ENCODE measurements around the gene CCDC141.
"Not testable (repeated sequence)": the region's sequence is repeated elsewhere in the genome, so short reads cannot be mapped to it uniquely, and the experiment has no call there.

The CCDC141 gene

DNA sequence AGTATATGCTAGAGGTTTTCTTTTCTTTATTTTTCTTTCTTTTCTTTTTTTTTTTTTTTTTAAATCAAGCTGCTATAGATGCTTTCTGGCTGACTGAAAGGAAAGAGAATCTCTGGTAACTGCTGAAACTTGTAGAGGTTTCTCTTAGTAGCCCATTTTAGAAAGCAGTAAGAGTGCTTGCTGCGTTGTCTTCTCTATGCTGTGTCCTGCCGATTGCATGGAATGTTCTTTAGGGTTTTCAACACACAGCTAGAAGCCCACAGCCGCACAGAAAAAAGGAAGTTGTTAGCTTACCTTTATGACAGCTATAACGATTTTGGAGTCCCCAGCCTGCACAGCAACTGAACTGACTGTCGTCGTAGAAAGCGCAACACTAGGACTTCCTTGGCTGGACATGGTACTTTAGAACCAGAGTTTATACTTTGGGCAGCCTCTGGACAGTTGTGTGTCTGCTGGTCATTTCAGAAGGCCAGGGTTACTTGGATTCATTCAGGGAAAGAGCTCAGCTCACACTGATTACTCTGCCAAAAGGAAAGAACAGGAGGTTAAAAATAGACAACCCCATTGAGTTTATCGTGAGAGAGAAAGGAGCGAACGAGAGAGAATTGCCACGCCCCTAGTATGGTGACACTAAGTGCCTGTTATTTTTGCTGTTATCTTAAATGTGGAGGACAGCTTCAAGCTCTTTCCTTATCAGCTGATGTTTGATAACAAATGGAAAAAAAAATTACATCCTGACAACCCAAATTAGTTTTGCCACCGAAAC, at the start of gene CCDC141:
TSS of gene CCDC141 (minus strand) at position 592 of the 766 bp plus-strand sequence. CDS start at position 396, 196 bp downstream.
- DNase-seq (ENCODE audit: low spot score), result peak; percentile 26

DNA sequence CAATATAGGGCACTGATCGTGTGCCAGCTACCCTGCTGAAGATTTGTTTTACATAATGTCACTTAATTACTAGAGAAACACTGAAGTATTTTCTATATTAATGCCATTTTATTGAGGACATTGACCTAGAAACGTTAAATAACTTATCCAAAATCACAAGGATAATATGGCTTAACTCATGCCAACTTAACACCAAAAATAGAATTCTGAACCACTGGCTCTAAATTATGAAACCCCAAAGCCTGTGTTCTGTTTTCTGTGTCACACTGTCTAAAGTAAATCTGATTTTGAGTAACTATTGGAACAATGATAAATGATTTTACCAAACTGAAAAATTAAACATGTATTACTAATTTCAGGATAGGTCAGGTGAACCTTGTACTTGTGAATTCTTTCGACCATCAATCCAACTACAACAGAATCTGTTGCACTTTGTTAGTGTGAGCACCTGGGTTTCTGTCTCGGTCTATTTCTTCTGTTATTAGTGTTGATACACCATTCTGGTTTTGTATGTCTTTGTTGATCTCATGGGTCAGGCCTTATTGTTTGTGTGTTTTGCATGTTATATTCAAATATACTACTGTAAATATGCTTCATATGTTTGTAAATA, 48.2 kb upstream of the CCDC141 start:
- DNase-seq (ENCODE audit: low spot score), result no peak

- no peak for DNase-seq (ENCODE audit: low spot score)
Measured at GRCh38 chr2:179097131-179097530, 47.2 kb upstream of the CCDC141 start.

DNA sequence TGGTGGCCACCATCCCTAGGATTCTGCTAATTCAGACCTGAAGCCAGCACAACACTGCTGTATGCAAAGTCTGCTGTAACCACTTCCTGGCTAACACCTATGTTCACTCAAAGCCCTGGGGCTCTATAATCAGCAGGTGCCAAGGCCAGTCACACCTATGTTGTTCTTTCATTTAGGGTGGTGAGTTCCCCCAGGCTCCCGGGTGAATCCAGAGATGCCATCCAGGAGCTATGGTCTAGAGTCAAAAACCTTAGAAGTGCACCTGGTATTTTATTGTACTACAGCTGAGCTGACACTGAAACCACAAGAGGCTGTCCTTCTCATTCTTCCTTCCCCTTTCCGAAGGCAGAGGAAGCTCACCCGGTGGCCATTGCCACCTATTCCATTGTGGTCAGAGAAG, 46.2 kb upstream of the CCDC141 start:
- no peak for DNase-seq (ENCODE audit: low spot score)

DNA sequence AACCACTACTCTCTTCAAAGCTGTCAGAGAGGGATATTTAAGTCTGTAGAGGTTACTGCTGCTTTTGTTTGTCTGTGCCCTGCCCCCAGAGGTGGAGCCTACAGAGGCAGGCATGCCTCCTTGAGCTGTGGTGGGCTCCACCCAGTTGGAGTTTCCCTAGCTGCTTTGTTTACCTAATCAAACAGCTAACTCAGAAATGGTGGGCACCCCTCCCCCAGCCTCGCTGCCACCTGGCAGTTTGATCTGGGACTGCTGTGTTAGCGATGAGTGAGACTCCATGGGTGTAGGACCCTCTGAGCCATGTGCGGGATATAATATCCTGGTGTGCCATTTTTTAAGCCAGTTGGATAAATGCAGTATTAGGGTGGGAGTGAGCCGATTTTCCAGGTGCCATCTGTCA, 43.0 kb upstream of the CCDC141 start:
- not testable (repeated sequence) for DNase-seq (ENCODE audit: low spot score)

DNA sequence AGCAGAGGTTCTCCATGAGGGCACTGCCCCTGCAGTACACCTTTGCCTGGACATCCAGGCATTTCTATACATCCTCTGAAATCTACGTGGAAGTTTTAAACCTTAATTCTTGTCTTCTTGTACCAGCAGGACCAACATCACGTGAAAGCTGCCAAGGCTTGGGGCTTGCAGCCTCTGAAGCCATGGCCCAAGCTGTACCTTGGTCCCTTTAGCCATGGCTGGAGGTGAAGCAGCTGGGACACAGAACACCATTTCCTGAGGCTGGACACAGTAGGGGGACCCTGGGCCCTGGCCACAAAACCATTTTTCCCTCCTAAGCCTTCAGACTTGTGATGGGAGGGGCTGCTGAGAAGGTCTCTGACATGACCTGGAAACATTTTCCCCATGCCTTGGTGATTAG, 32.8 kb upstream of the CCDC141 start:
- DNase-seq (ENCODE audit: low spot score), result no peak

- DNase-seq (ENCODE audit: low spot score), result no peak
Measured at GRCh38 chr2:179081954-179082353, 32.0 kb upstream of the CCDC141 start.

DNA sequence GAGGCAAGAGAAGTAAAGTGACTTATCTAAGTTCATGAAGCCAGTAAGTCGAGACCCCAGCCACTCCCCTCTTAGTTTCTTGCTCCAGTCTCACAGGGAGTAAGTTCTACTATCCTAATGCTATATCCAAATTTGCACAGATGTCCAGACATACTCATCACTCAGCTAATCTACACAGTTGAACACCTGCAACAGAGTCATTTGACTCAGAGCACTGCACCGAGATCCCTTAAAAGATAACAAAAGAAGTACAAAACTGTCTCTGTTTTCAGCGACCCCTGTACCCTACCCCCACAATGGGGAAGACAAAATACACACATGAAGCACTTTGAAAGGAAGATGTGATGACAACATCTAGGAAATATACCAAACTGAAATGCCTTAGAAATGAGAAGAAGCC, 22.6 kb upstream of the CCDC141 start:
- no peak for DNase-seq (ENCODE audit: low spot score)

- DNase-seq (ENCODE audit: low spot score), result no peak
Measured at GRCh38 chr2:179071810-179072355, 21.9 kb upstream of the CCDC141 start.

DNA sequence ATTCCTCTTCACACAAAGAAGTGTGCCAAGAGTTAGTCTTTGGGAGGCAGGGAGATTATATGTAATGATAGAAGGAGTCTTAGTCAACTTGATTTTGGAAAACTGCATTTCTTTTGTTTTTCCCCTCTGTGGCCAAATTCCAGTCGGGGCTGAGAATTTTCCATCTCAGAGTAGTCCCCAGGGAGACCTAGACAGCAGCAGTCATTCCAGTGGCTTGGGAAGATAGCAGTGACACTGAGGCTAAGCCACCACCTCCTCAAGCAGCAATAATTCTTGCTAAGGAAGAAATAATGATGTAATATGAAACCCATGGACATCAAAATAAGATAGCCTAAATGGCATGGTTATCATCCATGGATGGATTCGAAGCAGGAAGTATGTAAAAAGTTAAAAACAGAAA, 21.0 kb upstream of the CCDC141 start:
- no peak for DNase-seq (ENCODE audit: low spot score)

DNA sequence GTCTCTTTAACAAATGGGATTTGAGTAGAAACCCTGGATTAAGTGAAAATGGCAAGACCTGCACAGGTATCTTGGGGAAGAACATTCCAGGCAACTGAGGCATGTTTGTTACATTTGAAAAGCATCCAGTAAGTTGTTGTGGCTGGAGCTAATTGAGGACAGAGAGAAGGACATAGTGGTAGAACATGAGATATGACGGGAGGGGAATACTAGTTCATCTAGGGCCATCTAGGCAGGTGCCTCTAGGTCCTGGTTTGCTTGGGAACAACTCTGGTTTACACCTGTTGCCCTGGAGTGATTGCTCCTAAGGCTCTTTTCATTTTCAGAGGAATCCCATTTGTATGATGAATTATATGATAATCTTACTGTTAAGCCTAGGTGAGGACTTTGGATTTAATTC, 19.7 kb upstream of the CCDC141 start:
- no peak for DNase-seq (ENCODE audit: low spot score)

DNA sequence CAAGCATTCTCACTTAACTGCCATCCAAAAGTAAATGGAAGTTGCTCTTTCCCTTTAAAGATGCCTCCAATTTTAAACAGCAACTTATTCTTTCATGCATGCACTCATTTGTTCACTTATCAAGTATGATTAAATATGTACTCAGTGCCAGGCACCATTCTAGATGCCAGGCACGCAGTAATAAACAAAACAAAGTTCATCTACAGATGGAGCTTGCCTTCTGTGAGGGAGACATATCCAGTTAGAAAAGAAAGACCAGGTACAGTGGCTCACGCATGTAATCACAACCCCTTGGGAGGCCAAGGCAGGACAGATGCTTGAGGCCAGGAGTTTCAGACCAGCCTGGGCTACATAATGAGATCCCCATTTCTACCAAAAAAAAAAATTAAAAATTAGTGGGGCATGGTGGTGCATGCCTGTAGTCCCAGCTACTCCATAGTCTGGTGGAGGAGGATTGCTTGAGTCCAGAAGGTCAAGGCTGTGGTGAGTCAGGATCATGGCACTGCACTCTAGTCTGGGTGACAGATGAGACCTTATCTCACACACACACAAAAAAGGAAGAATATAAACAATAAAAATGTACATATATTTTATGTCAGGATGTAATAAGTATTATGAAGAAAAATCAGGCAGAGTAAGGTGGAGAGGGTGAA, 19.2 kb upstream of the CCDC141 start:
- no peak for DNase-seq (ENCODE audit: low spot score)

- no peak for DNase-seq (ENCODE audit: low spot score)
Measured at GRCh38 chr2:179059026-179059700, 9.2 kb upstream of the CCDC141 start.

GRCh38 chr2:179057737-179058136, 7.8 kb upstream of the CCDC141 start:
- DNase-seq (ENCODE audit: low spot score), result no peak

DNA sequence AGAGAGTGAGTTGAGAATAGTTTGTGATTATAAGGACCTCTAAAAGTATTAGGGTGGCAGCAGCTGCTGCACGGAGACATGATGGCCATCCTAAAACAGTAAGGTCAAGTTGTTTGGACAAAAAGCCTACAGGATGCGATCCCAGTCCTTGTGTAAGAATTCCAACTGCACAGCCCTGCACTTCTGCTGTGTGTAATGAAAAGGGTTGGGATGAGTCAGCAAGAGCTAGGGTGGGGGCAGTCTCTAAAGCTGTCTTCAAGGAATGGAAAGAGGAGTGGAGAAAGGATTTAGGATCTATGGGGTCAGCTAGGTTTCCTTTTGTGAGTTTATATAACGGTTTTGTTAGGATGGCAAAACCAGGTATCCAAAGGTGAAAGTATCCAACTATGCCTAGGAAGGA, 3.6 kb upstream of the CCDC141 start:
- not testable (repeated sequence) for DNase-seq (ENCODE audit: low spot score)

DNA sequence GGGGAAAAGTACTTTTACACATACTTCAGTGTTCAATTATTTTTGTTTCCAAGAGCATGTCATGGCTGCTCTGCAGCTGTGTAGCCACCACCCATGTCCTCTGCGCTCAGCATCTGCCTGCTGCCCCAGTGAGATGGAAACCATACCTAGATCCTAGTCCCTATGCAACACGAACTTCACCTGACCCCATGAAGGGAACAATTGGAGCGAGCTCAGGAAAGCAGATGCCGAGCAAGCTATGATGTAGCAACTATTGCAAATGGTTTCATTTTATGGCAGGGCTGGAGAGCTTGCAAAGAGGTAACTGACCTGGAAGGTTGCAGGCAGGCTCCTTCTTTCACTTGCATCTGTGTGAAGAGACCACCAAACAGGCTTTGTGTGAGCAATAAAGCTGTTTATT, 1.3 kb upstream of the CCDC141 start:
- DNase-seq (ENCODE audit: low spot score), result peak; percentile 27

DNA sequence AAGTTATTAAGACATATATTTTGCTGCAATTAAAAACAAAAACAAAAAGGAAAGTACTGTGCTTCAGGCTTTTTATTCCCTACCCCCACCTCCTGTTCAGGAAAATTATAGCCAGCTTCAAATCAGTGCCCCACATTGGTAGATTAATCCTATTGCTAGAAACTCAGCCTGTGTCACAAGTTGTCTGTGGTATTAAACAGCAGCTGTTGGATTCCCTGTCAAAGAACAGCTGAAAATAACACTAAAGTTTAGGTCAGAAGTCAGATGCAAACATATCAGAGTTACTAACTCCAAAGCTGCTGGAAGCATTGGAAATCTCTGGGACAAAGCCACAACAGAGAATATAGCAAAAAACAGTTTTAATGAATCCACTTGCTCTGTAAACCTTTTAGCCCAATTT, 818 bp upstream of the CCDC141 start:
- no peak for DNase-seq (ENCODE audit: low spot score)

DNA sequence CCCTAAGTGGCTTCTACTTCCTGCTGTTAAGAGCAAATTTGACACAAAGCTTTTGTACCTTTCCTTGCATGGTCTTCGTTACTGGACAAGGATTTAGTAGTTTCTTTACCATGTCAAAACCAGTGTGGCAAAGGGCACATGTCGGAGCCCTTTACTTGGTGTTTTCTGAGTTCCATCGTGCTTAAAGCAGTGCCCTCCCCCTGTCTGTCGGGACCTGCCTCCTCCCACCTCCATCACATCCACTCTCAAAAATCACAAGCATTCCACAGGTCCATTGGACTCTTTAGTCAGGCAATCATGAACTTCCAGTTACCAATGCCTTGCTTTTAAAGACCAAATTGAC, 763 bp downstream of the CCDC141 start:
- no peak for DNase-seq (ENCODE audit: low spot score)

DNA sequence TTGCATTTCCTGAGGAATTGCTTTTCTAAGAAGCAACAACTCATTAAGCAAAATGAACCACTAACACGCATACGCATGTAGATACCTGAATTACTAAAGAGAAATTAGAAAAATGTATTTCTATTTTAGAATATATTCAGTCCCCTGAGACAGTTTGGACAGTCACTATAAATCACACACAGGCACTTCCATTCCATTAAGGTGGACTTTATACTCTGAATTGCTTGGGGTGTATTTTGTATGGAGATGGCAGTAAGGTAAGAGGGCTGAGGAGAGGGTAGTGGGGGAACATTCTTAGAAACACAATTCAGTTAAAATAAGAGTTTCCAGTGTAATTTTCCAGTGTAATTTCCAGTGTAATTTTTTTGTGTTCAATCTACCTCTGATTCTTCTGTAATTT, 1.8 kb downstream of the CCDC141 start:
- no peak for DNase-seq (ENCODE audit: low spot score)

GRCh38 chr2:179045602-179046001, 4.3 kb downstream of the CCDC141 start:
- DNase-seq (ENCODE audit: low spot score), result not testable (repeated sequence)

DNA sequence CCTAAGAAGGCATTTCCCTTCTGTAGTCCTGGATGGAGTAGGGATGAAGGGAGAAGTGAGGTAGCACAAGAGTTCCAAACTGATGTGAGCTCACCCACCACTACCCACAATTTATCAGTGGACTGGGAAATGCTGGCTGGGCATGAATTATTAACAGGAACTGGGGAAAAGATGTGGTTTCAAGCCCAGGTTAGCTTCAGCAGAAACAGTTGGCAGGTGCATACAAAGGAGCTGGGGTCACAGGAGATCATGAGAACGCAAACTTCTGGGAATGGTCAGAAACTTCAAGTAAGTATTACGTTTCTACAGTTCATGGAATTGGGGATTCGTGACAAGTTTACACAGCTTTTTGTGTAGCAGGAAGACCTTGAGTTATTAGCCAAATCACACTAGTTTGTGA, 5.4 kb downstream of the CCDC141 start:
- no peak for DNase-seq (ENCODE audit: low spot score)

DNA sequence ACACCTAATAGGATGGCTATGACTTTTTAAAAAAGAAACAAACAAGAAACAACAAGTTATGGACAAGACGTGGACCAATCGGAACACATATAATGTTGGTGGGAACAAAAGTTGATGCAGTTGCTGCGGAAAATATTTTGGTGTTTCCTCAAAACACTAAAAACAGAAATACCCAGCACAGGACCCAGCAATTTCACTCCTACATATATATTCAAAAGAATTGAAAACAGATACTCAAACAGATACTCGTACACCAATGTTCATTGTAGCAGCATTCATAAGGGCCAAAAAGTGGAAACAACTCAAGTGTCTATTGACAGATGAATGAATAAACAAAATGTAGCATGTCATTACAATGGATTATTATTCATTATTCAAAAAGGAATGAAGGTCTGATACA, 12.1 kb downstream of the CCDC141 start:
- no peak for DNase-seq (ENCODE audit: low spot score)

Measured in HuH-7 (cell line).